Astrocyte (in vitro differentiated cells and primary cell): ENCODE results near the gene SHB. TPM values are rescaled to one million over a fixed set of nuclear protein-coding genes. Genes with fewer than 3 reads are reported as not detected.
"Not testable (repeated sequence)": the region's sequence is repeated elsewhere in the genome, so short reads cannot be mapped to it uniquely, and the experiment has no call there.

Experiments
- DNase-seq: peaks from one replicate; pipeline ENCODE4 v3.0.0-alpha.2; 2010; ENCODE audit warnings: low read depth
- FAIRE-seq: peaks from 2 replicates; lab custom pipeline; 2011; peaks lifted over from hg19 to GRCh38; lab: Jason Lieb, UNC
- H2AFZ ChIP-seq: 2 replicates; pipeline ENCODE4 v1.6.0; 2012; ENCODE audit warnings: low read depth, low read length, inconsistent platforms
- H3K27ac ChIP-seq: 2 replicates; pipeline ENCODE4 v1.5.1; 2011; ENCODE audit warnings: low read depth, low read length, inconsistent platforms
- H3K27me3 ChIP-seq: 2 replicates; pipeline ENCODE4 v1.6.0; 2011; ENCODE audit warnings: low read length, inconsistent platforms; ENCODE audit not compliant: insufficient read depth
- H3K36me3 ChIP-seq: 2 replicates; pipeline ENCODE4 v1.5.1; 2011; ENCODE audit warnings: low read length, inconsistent platforms; ENCODE audit not compliant: insufficient read depth
- H3K4me1 ChIP-seq: 2 replicates; pipeline ENCODE4 v1.5.1; 2011; ENCODE audit warnings: low read length, inconsistent platforms; ENCODE audit not compliant: insufficient read depth
- H3K4me2 ChIP-seq: 2 replicates; pipeline ENCODE4 v1.6.0; 2012; ENCODE audit warnings: low read length, inconsistent platforms
- H3K4me3 ChIP-seq: 2 replicates; pipeline ENCODE4 v1.5.1; 2011; ENCODE audit warnings: low read depth, mild to moderate bottlenecking, low read length, inconsistent platforms; ENCODE audit not compliant: insufficient read depth
- H3K79me2 ChIP-seq: 2 replicates; pipeline ENCODE4 v1.6.0; 2012; ENCODE audit warnings: mild to moderate bottlenecking, low read length, inconsistent platforms; ENCODE audit not compliant: insufficient read depth
- H3K9ac ChIP-seq: 2 replicates; pipeline ENCODE4 v1.6.0; 2012; ENCODE audit warnings: mild to moderate bottlenecking, low read length, inconsistent platforms
- H3K9me3 ChIP-seq: 2 replicates; pipeline ENCODE4 v1.5.1; 2012; ENCODE audit warnings: low read depth, mild to moderate bottlenecking, low read length, inconsistent platforms; ENCODE audit not compliant: insufficient read depth
- H4K20me1 ChIP-seq: 2 replicates; pipeline ENCODE4 v1.6.0; 2012; ENCODE audit warnings: low read length, inconsistent platforms; ENCODE audit not compliant: insufficient read depth
- H3K27ac Mint-ChIP-seq: one replicate; pipeline ENCODE4 v1.8.0; 2021; ENCODE audit warnings: mild to moderate bottlenecking, mixed read lengths; ENCODE audit not compliant: unreplicated experiment
- H3K27me3 Mint-ChIP-seq: one replicate; pipeline ENCODE4 v1.8.0; 2021; ENCODE audit warnings: low read depth, mixed read lengths; ENCODE audit not compliant: unreplicated experiment
- H3K36me3 Mint-ChIP-seq: one replicate; pipeline ENCODE4 v1.8.0; 2021; ENCODE audit warnings: low read depth, mixed read lengths; ENCODE audit not compliant: unreplicated experiment
- H3K4me1 Mint-ChIP-seq: one replicate; pipeline ENCODE4 v1.8.0; 2021; ENCODE audit warnings: low read depth, mixed read lengths; ENCODE audit not compliant: unreplicated experiment
- H3K4me3 Mint-ChIP-seq: one replicate; pipeline ENCODE4 v1.8.0; 2021; ENCODE audit warnings: mild to moderate bottlenecking, moderate library complexity, mixed read lengths; ENCODE audit not compliant: unreplicated experiment
- H3K9me3 Mint-ChIP-seq: one replicate; pipeline ENCODE4 v1.8.0; 2021; ENCODE audit warnings: mild to moderate bottlenecking, mixed read lengths; ENCODE audit not compliant: unreplicated experiment
- CTCF ChIP-seq: IDR thresholded peaks from 2 replicates; pipeline ENCODE4 v1.5.1; 2011; ENCODE audit warnings: low read depth, mild to moderate bottlenecking, inconsistent platforms, low read length, moderate library complexity; ENCODE audit not compliant: insufficient read depth
- EZH2 ChIP-seq: IDR thresholded peaks from 2 replicates; pipeline ENCODE4 v1.6.1; 2012; ENCODE audit warnings: mild to moderate bottlenecking, low read length, inconsistent platforms; ENCODE audit not compliant: insufficient read depth
- total RNA-seq: library from RNA; stranded (reverse); gene quantifications from 2 replicates; pipeline ENCODE4 v1.2.1, GENCODE V29; 2021

The SHB gene
- total RNA-seq, 1 donor from 2014 or later: 53.4 TPM

DNA sequence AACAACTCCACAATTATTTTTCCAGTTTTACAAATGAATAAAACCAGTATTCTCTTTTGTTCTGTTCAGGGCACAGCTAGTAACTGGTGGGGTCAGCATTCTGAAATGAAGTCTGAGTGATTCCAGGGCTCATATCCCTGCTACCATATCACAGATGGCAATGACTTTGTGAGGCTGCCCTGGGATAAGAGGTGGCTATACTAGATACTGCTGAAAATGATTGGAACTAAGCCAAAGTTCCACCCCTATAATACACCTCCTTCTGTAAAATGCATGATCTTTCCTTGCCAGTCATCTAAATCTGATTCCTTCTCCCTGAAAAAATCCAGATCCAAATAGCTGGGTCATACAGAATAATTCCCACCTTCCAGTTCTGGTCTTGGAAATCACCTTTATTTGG is 179.5 kb downstream of the SHB start:
- H3K27ac ChIP-seq: no peak overlapping the region

DNA sequence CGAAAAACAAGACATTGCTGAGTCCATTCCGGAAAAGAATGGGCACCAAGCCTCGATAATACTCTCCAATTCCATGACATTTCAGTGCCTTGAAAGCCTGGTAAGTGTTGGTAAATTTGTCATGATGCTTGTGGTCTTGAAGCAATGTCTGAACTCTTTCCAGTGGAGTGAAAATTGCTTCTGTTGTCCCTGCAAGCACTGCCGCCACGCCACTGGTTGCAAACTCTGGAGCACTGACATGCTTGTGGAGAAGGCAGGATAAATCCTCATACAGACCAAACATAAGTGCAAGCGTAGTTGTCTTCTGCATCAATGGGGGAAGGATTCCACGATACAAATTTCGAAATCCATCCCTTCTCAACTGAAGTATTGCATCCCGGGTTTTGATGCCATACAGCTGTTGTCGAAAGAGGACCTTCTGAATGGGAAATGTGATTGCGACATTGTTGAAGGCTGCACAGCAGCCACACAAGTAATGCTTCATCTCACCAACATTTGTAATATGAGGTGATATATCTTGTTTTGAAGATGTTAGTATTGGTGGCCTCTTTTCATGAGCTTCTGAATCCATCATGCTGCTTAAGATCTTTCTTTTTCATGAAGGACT is 180.9 kb downstream of the SHB start:
- H3K4me3 Mint-ChIP-seq: not testable (repeated sequence)

More for the DNA sequence above, 179.5 kb downstream of the SHB start:
- Histone ChIP-seq H3K79me2 (peaks cover 31% of the 10 kb centered on the region), H3K27me3 (no peaks in the 10 kb centered on the region), H3K9me3 (no peaks in the 10 kb centered on the region), H3K4me2 (no peak overlapping the region), H3K9ac (no peak overlapping the region), H2AFZ (no peak overlapping the region), H3K4me1 (no peaks in the 10 kb centered on the region), H4K20me1 (peaks cover 36% of the 10 kb centered on the region), H3K4me3 (no peak overlapping the region), H3K36me3 (peaks cover 11% of the 10 kb centered on the region)
- no peaks in the 10 kb centered on the region for H3K4me1 Mint-ChIP-seq
- TF ChIP-seq EZH2: no peak
- no peak for TF ChIP-seq CTCF
- peaks cover 13% of the 10 kb centered on the region for H3K36me3 Mint-ChIP-seq
- no peaks in the 10 kb centered on the region for H3K27me3 Mint-ChIP-seq
- no peak overlapping the region for H3K27ac Mint-ChIP-seq
- FAIRE-seq: no peak
- H3K9me3 Mint-ChIP-seq: no peaks in the 10 kb centered on the region
- H3K4me3 Mint-ChIP-seq: no peak overlapping the region
- DNase-seq: no peak

GRCh38 chr9:37880916-37881479 is 188.0 kb downstream of the SHB start:
- Mint-ChIP-seq H3K36me3 (peaks cover 28% of the 10 kb centered on the region), H3K27ac (no peak overlapping the region), H3K4me1 (no peaks in the 10 kb centered on the region), H3K27me3 (no peaks in the 10 kb centered on the region), H3K4me3 (no peak overlapping the region), H3K9me3 (peaks cover 4% of the 10 kb centered on the region)
- peaks cover 2% of the 10 kb centered on the region for H3K79me2 ChIP-seq
- no peak for DNase-seq
- FAIRE-seq: no peak
- H3K36me3 ChIP-seq: no peaks in the 10 kb centered on the region
- peaks cover 5% of the 10 kb centered on the region for H4K20me1 ChIP-seq
- no peaks in the 10 kb centered on the region for H3K4me1 ChIP-seq
- H3K27me3 ChIP-seq: no peaks in the 10 kb centered on the region
- no peak for TF ChIP-seq CTCF
- no peak for TF ChIP-seq EZH2
- H3K9ac ChIP-seq: no peak overlapping the region
- H2AFZ ChIP-seq: no peak overlapping the region
- no peak overlapping the region for H3K27ac ChIP-seq
- no peak overlapping the region for H3K4me2 ChIP-seq
- H3K4me3 ChIP-seq: no peak overlapping the region
- peaks cover 4% of the 10 kb centered on the region for H3K9me3 ChIP-seq

More for the DNA sequence above, 180.9 kb downstream of the SHB start:
- peaks cover 10% of the 10 kb centered on the region for H3K36me3 Mint-ChIP-seq
- not testable (repeated sequence) for H3K27ac ChIP-seq, H3K9me3 Mint-ChIP-seq, H2AFZ ChIP-seq, H3K27ac Mint-ChIP-seq, H3K36me3 ChIP-seq, FAIRE-seq, H3K4me3 ChIP-seq, DNase-seq, H3K4me1 Mint-ChIP-seq, H3K27me3 Mint-ChIP-seq, H3K9ac ChIP-seq, H3K9me3 ChIP-seq, H3K4me1 ChIP-seq, H3K27me3 ChIP-seq, H3K4me2 ChIP-seq
- H3K79me2 ChIP-seq: peaks cover 27% of the 10 kb centered on the region
- peaks cover 26% of the 10 kb centered on the region for H4K20me1 ChIP-seq
